Measurements from ENCODE around the gene MYO1G. TPM values are rescaled to one million over a fixed set of nuclear protein-coding genes. Genes with fewer than 3 reads are reported as not detected.

Gene MYO1G
- total RNA-seq, 1 experiment from 2014 or later: 0.11 TPM

DNA sequence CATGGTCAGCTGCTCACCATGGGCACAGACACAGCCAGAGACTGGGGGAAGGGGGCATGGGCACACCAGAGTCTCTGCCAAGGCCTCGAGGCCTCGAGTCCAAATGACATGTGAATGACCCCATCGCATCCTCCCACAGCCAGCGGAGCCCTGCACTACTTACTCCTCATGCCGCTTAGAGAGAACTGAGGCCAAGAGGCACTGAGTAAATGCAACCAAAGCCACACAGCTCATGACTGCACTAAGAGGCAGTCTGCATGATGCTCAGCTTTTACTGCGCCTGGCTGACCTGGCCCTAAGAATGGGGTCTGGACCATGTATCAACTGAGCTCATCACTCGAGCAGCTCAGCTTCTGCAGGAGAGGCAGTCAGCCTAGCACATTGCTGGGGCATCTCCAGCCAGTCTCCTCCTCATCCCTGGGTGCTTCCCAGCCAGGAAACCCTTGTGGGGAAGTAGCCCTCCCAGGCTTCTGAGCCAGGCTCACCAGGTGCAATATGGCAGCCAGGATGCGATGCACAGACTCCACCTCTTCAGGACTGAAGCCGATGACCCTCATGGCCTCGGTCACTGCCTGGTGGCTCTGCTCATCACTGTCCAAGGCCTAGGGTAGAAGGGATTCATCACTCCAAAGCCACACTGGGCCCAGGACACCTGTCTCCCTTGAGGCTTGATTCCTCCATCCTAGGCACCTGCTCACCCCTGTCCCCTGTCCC, 7.5 kb downstream of the MYO1G start:
- no peak overlapping the region for H3K27ac ChIP-seq
- no peaks in the 10 kb centered on the region for H3K27me3 ChIP-seq (replicated peaks)
- H3K9me3 ChIP-seq (replicated peaks): no peaks in the 10 kb centered on the region
- no peak for DNase-seq (ENCODE audit: low read depth in 1 of 2, low spot score in 2 of 2)
- H3K36me3 ChIP-seq: no peaks in the 10 kb centered on the region
- no peaks in the 10 kb centered on the region for H3K4me1 ChIP-seq (replicated peaks)
- H3K4me3 ChIP-seq: no peak overlapping the region

GRCh38 chr7:44970523-44971051, 8.2 kb downstream of the MYO1G start:
- DNase-seq (ENCODE audit: low read depth in 1 of 2, low spot score in 2 of 2): no peak
- Histone ChIP-seq H3K9me3 (replicated peaks) (no peaks in the 10 kb centered on the region), H3K4me3 (no peak overlapping the region), H3K27me3 (replicated peaks) (no peaks in the 10 kb centered on the region), H3K36me3 (no peaks in the 10 kb centered on the region), H3K27ac (no peak overlapping the region), H3K4me1 (replicated peaks) (no peaks in the 10 kb centered on the region)

- H3K27me3 ChIP-seq (replicated peaks): no peaks in the 10 kb centered on the region
- H3K4me3 ChIP-seq: no peak overlapping the region
- H3K9me3 ChIP-seq (replicated peaks): no peaks in the 10 kb centered on the region
- no peaks in the 10 kb centered on the region for H3K36me3 ChIP-seq
- H3K27ac ChIP-seq: no peak overlapping the region
- no peaks in the 10 kb centered on the region for H3K4me1 ChIP-seq (replicated peaks)
- DNase-seq (ENCODE audit: low read depth in 1 of 2, low spot score in 2 of 2): no peak
Measured at GRCh38 chr7:44969701-44970522, 8.9 kb downstream of the MYO1G start.

DNA sequence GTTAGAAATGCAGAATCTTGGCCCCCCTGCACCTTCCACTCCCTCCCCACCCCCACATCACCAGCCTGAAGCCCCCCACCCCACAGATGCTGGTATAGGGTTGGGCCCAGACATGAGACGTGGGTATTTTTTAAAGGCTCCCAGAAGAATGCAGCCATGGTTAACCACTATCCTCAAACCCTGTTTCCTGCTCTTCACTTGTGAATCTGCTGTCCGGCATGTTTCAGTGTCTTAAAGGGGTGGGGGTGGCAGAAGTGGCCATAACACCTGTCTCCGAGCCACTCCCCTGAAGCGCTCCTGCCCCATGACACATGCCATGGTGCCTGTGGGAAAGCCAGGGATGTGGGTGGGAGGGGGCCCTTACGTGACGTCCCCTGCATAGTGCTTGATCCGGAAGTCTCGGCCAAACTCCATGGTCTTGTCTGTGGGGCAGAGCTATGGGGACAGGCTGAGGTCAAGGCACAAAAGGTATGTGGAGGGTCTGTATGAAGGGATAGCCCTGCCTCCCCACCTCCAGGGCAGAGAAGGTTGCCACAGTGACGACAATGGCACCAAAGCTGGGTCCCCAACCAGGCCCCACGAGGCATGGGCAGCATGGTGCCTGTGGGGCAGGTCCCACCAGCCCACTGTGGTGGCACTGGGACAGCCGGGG, 9.6 kb downstream of the MYO1G start:
- Histone ChIP-seq H3K4me3 (no peak overlapping the region), H3K4me1 (replicated peaks) (no peaks in the 10 kb centered on the region), H3K27me3 (replicated peaks) (no peaks in the 10 kb centered on the region), H3K9me3 (replicated peaks) (no peaks in the 10 kb centered on the region), H3K27ac (no peak overlapping the region), H3K36me3 (no peaks in the 10 kb centered on the region)
- no peak for DNase-seq (ENCODE audit: low read depth in 1 of 2, low spot score in 2 of 2)

- Histone ChIP-seq H3K27me3 (replicated peaks) (peaks cover 7% of the 10 kb centered on the region), H3K4me3 (no peak overlapping the region), H3K9me3 (replicated peaks) (no peaks in the 10 kb centered on the region), H3K36me3 (no peaks in the 10 kb centered on the region), H3K27ac (no peak overlapping the region), H3K4me1 (replicated peaks) (peaks cover 2% of the 10 kb centered on the region)
- DNase-seq (ENCODE audit: low read depth in 1 of 2, low spot score in 2 of 2): no peak
Measured at GRCh38 chr7:44967571-44968446, 11.0 kb downstream of the MYO1G start.

DNA sequence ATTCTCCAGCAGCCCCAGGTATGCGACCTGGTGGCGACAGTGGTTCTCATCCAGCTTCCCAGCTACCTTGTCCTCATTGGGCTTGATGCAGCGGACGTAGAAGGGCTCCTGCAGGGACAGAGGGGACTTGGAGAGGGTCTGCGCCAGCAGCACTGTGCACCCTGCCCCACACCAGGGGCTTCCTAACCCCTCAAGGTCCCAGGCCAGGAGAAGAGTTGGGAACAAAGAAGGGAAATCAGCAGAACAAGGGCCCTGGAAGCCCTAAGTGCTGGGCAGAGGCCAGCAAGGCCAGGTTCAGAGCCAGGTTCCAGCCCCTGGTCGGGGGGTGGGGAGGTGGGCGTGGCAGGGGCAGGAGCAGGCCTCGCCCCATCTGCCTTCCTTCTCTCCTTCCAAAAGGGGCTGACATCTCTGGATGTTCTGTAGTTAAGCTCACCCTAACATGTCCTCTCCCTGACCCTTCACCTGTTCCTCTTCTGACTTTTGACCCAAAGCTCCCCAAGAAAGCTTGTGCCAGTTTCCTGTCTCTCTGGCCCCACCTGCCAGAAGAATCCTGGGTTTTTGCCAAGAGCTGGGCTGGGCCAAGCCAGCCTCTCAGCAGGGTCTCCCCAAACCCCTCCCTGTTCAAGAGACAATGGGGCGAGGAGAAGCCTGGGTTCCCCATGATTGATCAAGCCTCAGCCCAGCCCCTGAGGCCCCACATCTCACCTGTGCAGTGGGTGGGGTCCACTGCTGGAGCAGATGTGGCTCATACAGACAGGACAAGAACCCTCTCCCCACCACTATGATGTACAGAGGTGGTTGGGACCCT, 11.9 kb downstream of the MYO1G start:
- no peaks in the 10 kb centered on the region for H3K36me3 ChIP-seq
- H3K4me3 ChIP-seq: no peak overlapping the region
- H3K9me3 ChIP-seq (replicated peaks): no peaks in the 10 kb centered on the region
- no peak for DNase-seq (ENCODE audit: low read depth in 1 of 2, low spot score in 2 of 2)
- peaks cover 10% of the 10 kb centered on the region for H3K4me1 ChIP-seq (replicated peaks)
- peaks cover 16% of the 10 kb centered on the region for H3K27me3 ChIP-seq (replicated peaks)
- no peak overlapping the region for H3K27ac ChIP-seq

GRCh38 chr7:44965937-44966730, 12.7 kb downstream of the MYO1G start:
- DNase-seq (ENCODE audit: low read depth in 1 of 2, low spot score in 2 of 2): no peak
- Histone ChIP-seq H3K27me3 (replicated peaks) (peaks cover 17% of the 10 kb centered on the region), H3K27ac (no peak overlapping the region), H3K9me3 (replicated peaks) (no peaks in the 10 kb centered on the region), H3K36me3 (no peaks in the 10 kb centered on the region), H3K4me1 (replicated peaks) (peaks cover 10% of the 10 kb centered on the region), H3K4me3 (no peak overlapping the region)

- DNase-seq (ENCODE audit: low read depth in 1 of 2, low spot score in 2 of 2): no peak
- H3K27ac ChIP-seq: no peak overlapping the region
Measured at GRCh38 chr7:44965441-44965903, 13.3 kb downstream of the MYO1G start.

GRCh38 chr7:44964831-44965440, 13.9 kb downstream of the MYO1G start:
- no peak for DNase-seq (ENCODE audit: low read depth in 1 of 2, low spot score in 2 of 2)
- H3K27ac ChIP-seq: no peak overlapping the region
- no peak overlapping the region for H3K4me3 ChIP-seq
- no peaks in the 10 kb centered on the region for H3K36me3 ChIP-seq
- H3K9me3 ChIP-seq (replicated peaks): no peaks in the 10 kb centered on the region
- H3K4me1 ChIP-seq (replicated peaks): peaks cover 10% of the 10 kb centered on the region
- H3K27me3 ChIP-seq (replicated peaks): peaks cover 17% of the 10 kb centered on the region

More at GRCh38 chr7:44965441-44965903, 13.3 kb downstream of the MYO1G start:
- H3K9me3 ChIP-seq (replicated peaks): no peaks in the 10 kb centered on the region
- no peak overlapping the region for H3K4me3 ChIP-seq
- H3K27me3 ChIP-seq (replicated peaks): peaks cover 17% of the 10 kb centered on the region
- H3K36me3 ChIP-seq: no peaks in the 10 kb centered on the region
- H3K4me1 ChIP-seq (replicated peaks): peaks cover 10% of the 10 kb centered on the region

DNA sequence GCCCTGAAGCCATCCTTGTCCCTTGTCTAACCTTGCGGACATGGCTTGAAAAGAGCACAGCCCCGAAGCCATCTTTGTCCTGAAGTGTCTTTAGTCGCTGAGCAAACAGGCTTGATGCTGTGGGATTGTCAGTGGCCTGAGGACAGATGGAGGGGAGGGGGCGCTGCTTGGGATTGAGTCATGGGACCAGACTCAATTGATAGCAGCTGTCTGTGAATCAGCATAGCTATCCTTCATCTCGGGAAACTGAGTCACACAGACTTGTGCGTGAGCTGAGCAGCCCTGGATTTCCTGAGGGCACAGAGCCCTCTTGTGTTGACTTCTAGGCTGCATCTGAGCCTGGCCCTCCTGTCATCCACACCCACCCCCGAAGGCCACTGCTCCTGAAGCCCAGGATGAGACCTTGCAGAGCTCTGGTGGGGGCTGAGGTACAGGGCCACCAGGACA, 14.4 kb downstream of the MYO1G start:
- no peaks in the 10 kb centered on the region for H3K36me3 ChIP-seq
- H3K27me3 ChIP-seq (replicated peaks): peaks cover 17% of the 10 kb centered on the region
- H3K4me1 ChIP-seq (replicated peaks): peaks cover 10% of the 10 kb centered on the region
- no peak for DNase-seq (ENCODE audit: low read depth in 1 of 2, low spot score in 2 of 2)
- H3K4me3 ChIP-seq: no peak overlapping the region
- H3K9me3 ChIP-seq (replicated peaks): no peaks in the 10 kb centered on the region
- H3K27ac ChIP-seq: no peak overlapping the region

GRCh38 chr7:44963364-44964290, 15.2 kb downstream of the MYO1G start:
- Histone ChIP-seq H3K4me3 (no peak overlapping the region), H3K9me3 (replicated peaks) (no peaks in the 10 kb centered on the region), H3K27me3 (replicated peaks) (peaks cover 17% of the 10 kb centered on the region), H3K36me3 (no peaks in the 10 kb centered on the region), H3K27ac (no peak overlapping the region), H3K4me1 (replicated peaks) (peaks cover 10% of the 10 kb centered on the region)
- no peak for DNase-seq (ENCODE audit: low read depth in 1 of 2, low spot score in 2 of 2)
